Stimulated activated CD4-positive, alpha-beta T cell treated with anti-CD3 and anti-CD28 coated beads, Interleukin-4, amount 100 ng/mL, for 1 hour (primary cell): ENCODE results near the gene UVSSA.
"Not testable (repeated sequence)": the region's sequence is repeated elsewhere in the genome, so short reads cannot be mapped to it uniquely, and the experiment has no call there.

Experiments
- DNase-seq: peaks from one replicate; pipeline ENCODE4 v3.0.0-alpha.2; 2020

UVSSA gene

GRCh38 chr4:1366371-1367229 is 19.6 kb downstream of the UVSSA start:
- no peak for DNase-seq

GRCh38 chr4:1367230-1367935 is 20.4 kb downstream of the UVSSA start:
- DNase-seq = no peak

GRCh38 chr4:1367936-1368289 is 20.9 kb downstream of the UVSSA start:
- no peak for DNase-seq

- DNase-seq = no peak
Measured at GRCh38 chr4:1368421-1369090, 21.5 kb downstream of the UVSSA start.

- no peak for DNase-seq
Measured at GRCh38 chr4:1369091-1369450, 22.1 kb downstream of the UVSSA start.

- no peak for DNase-seq
Measured at GRCh38 chr4:1369479-1370079, 22.6 kb downstream of the UVSSA start.

GRCh38 chr4:1370321-1371124 is 23.5 kb downstream of the UVSSA start:
- DNase-seq = no peak

GRCh38 chr4:1371176-1372165 is 24.5 kb downstream of the UVSSA start:
- no peak for DNase-seq

- DNase-seq = not testable (repeated sequence)
Measured at GRCh38 chr4:1372576-1372975, 25.6 kb downstream of the UVSSA start.

GRCh38 chr4:1373892-1374705 is 27.1 kb downstream of the UVSSA start:
- no peak for DNase-seq

- DNase-seq = no peak
Measured at GRCh38 chr4:1374706-1375045, 27.7 kb downstream of the UVSSA start.

GRCh38 chr4:1375051-1375721 is 28.2 kb downstream of the UVSSA start:
- DNase-seq = no peak

- no peak for DNase-seq
Measured at GRCh38 chr4:1375761-1376322, 28.8 kb downstream of the UVSSA start.

- no peak for DNase-seq
Measured at GRCh38 chr4:1376391-1376840, 29.4 kb downstream of the UVSSA start.

GRCh38 chr4:1376841-1377605 is 30.0 kb downstream of the UVSSA start:
- DNase-seq = no peak

GRCh38 chr4:1377606-1378261 is 30.7 kb downstream of the UVSSA start:
- no peak for DNase-seq

GRCh38 chr4:1378559-1379231 is 31.7 kb downstream of the UVSSA start:
- DNase-seq = no peak
